Tibial artery (tissue), 4 donors: ENCODE measurements around the gene ASIC4.
A peak's percentile ranks its signal among the peaks of the same experiment; 100 is the strongest.

Experiments
- DNase-seq, 2 donors: peaks; one replicate each; pipeline ENCODE4 v3.0.0-alpha.2; 2019
- H3K27ac ChIP-seq, 2 donors: fragments of 200-600 bp; sonication (generic) in 1 of 2; 1 replicate in 1 of 2; 2 replicates in 1 of 2; pipeline ENCODE4 v1.5.1; 2018 to 2019; ENCODE audit warnings: mild to moderate bottlenecking in 1 of 2
- H3K27me3 ChIP-seq, 2 donors: fragments of 200-600 bp; sonication (generic) in 1 of 2; one replicate each; pipeline versions ENCODE4 v1.5.1 to v1.6.0; 2016 to 2019
- H3K36me3 ChIP-seq, 3 donors: fragments of 200-600 bp; sonication (generic) in 2 of 3; one replicate each; pipeline ENCODE4 v1.5.1; 2016 to 2019; ENCODE audit warnings: mild to moderate bottlenecking in 2 of 3
- H3K4me1 ChIP-seq, 4 donors: fragments of 200-600 bp; sonication (generic) in 2 of 4; 1 replicate in 3 of 4; 2 replicates in 1 of 4; pipeline ENCODE4 v1.5.1; 2016 to 2019
- H3K4me3 ChIP-seq, 2 donors: fragments of 200-600 bp; sonication (generic) in 1 of 2; 1 replicate in 1 of 2; 2 replicates in 1 of 2; pipeline ENCODE4 v1.5.1; 2018 to 2019; ENCODE audit warnings: mild to moderate bottlenecking in 2 of 2
- H3K9me3 ChIP-seq, 3 donors: fragments of 200-600 bp; sonication (generic) in 1 of 3; one replicate each; pipeline ENCODE4 v1.5.1; 2016 to 2019
- intact Hi-C: fragments of 100-400 bp; cut with DNase I; formaldehyde crosslinking; loops from one replicate; pipeline ENCODE4 v1.15.0; 2023; ENCODE audit warnings: low total_unique reads
- TF ChIP-seq, protein P1 (sequence below), 2 experiments: fragments of 200-600 bp in 1 of 2; fragments of 450-650 bp in 1 of 2; IDR thresholded peaks; one replicate each; pipeline ENCODE4 v1.5.1; 2017 to 2019; ENCODE audit warnings: antibody characterized with exemption in 2 of 2, mild to moderate bottlenecking in 1 of 2, moderate library complexity in 1 of 2

The ASIC4 gene

DNA sequence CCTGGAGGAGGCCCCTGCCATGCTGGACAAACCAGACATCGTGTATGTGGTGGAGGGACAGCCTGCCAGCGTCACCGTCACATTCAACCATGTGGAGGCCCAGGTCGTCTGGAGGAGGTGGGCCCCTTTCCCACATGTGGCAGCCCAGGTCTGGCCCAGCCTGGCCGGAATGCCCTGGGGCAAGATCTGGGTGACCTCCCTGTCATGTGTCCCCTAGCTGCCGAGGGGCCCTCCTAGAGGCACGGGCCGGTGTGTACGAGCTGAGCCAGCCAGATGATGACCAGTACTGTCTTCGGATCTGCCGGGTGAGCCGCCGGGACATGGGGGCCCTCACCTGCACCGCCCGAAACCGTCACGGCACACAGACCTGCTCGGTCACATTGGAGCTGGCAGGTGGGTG is 40.8 kb upstream of the ASIC4 start:
- intact Hi-C loops, result no loop called here
- Histone ChIP-seq H3K27me3 (no peaks in the 10 kb centered on the region), H3K4me3 (no peak overlapping the region), H3K36me3 (peaks cover 84 to 94% (median 88%) of the 10 kb centered on the region in 3 donors), H3K4me1 (peaks cover 0 to 51% (median 11%) of the 10 kb centered on the region in 4 donors), H3K27ac (peak overlapping the region; percentile 96 to 97), H3K9me3 (no peaks in the 10 kb centered on the region)
- TF ChIP-seq, protein P1, sequence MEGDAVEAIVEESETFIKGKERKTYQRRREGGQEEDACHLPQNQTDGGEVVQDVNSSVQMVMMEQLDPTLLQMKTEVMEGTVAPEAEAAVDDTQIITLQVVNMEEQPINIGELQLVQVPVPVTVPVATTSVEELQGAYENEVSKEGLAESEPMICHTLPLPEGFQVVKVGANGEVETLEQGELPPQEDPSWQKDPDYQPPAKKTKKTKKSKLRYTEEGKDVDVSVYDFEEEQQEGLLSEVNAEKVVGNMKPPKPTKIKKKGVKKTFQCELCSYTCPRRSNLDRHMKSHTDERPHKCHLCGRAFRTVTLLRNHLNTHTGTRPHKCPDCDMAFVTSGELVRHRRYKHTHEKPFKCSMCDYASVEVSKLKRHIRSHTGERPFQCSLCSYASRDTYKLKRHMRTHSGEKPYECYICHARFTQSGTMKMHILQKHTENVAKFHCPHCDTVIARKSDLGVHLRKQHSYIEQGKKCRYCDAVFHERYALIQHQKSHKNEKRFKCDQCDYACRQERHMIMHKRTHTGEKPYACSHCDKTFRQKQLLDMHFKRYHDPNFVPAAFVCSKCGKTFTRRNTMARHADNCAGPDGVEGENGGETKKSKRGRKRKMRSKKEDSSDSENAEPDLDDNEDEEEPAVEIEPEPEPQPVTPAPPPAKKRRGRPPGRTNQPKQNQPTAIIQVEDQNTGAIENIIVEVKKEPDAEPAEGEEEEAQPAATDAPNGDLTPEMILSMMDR (IDR thresholded peaks at IDR 0.05), result no peak
- no peak for DNase-seq

DNA sequence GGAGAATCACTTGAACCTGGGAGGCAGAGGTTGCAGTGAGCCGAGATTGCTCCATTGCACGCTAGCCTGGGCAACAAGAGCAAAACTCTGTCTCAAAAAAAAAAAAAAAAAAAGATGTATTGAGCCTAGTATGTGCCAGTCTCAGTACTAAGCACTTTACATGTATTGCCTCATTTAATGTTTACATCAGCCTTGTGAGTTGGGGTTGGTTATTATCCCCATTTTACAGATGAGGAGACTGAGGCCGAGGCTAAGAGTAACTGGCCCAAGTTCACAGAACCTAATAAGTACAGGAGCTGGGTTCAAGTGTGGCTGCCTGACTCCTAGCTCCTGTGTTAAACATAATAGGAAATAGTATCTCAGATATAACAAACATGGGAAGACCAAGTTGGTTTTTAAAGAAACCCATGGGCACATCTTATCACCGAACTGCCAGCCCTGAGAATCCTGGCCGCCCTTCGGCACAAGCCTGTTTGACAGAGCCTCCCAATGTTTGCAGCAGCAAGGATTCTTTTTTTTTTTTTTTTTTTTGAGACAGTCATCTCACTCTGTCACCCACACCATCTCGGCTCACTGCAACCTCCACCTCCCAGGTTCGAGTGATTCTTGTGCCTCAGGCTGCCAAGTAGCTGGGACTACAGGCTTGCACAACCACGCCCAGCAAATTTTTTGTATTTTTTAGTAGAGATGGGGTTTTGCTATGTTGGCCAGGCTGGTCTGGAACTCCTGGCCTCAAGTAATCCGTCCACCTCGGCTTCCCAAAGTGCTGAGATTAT is 39.8 kb upstream of the ASIC4 start:
- intact Hi-C loops, result no loop called here
- TF ChIP-seq, protein P1 (IDR thresholded peaks at IDR 0.05), result no peak
- peaks cover 0 to 42% (median 8%) of the 10 kb centered on the region in 4 donors for H3K4me1 ChIP-seq
- H3K36me3 ChIP-seq, result peaks cover 84 to 94% (median 88%) of the 10 kb centered on the region in 3 donors
- DNase-seq, result no peak
- peak overlapping the region; percentile 76 to 96 for H3K27ac ChIP-seq
- H3K9me3 ChIP-seq, result no peaks in the 10 kb centered on the region
- no peak overlapping the region for H3K4me3 ChIP-seq
- no peaks in the 10 kb centered on the region for H3K27me3 ChIP-seq

DNA sequence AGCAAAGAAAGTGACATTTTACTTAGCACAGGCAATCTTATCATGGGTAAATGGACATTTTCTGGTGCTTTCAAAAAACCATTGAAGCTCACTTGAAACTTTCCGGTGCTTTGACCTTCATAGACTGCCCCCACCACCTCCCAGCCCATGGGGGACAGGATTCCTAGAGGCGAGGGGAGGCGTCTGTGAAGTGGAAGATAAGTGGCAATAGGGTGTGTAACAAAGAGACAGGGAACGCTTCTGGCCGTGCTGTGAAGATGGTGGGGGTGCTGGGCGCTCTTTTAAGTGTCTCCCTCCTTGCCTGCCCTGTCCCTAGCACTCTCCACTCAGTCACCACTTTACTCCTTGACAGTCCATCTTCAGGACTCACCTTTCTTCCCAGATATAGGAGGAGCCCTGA is 39.0 kb upstream of the ASIC4 start:
- H3K9me3 ChIP-seq, result no peaks in the 10 kb centered on the region
- TF ChIP-seq, protein P1 (IDR thresholded peaks at IDR 0.05), result no peak
- no peaks in the 10 kb centered on the region for H3K27me3 ChIP-seq
- H3K4me3 ChIP-seq, result no peak overlapping the region
- H3K4me1 ChIP-seq, result peaks cover 0 to 38% (median 8%) of the 10 kb centered on the region in 4 donors
- intact Hi-C loops, result no loop called here
- H3K27ac ChIP-seq, result peak overlapping the region; percentile 76 to 96
- no peak for DNase-seq
- H3K36me3 ChIP-seq, result peaks cover 84 to 94% (median 88%) of the 10 kb centered on the region in 3 donors

DNA sequence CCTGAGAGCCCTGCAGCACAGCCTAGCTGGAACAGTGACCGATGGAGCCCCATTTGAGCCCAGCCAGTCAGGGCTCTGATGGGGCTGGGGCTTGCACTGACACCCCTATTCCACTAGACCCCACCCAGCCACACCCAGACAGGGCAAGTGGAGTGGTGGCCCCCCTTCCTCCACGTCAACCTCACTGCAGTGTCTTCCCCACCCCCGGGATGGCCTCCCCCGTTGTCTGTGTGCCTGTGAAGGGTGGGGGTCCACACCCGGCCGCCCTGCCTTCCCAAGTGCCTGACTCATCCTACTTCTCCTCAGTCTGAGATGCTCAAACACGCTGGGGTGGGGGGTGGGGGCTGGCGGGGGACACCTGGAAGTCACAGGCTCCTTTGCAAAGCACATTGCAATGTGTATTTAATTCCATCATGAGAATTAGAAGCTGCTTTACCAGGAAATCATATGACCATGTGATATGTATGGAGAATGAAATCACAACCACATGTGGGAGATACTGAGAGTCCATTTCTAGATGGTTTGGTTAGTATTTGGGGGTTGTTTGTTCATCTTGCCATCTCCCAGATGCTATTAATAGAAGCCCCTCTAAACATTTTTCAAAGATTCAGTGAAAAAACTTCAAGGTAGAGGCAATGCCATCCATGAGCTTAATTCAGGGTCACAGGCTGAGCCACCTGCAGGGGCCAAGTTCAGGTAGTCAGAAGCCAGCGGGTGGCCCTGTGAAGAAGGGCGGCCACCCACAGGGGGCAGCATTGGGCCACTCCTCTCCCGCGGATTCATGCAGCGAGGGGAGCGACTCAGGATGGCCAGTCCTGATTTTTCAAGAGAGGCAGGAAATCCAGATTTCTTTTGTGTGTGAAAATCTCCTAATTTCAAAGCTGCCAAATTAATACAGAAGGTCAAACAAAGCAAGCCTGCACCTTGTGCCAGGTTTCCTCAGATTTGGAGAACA is 38.3 kb upstream of the ASIC4 start:
- DNase-seq, result peak; percentile 57 to 87
- Histone ChIP-seq H3K4me3 (no peak overlapping the region), H3K4me1 (peaks cover 0 to 38% (median 8%) of the 10 kb centered on the region in 4 donors), H3K27ac (peak overlapping the region; percentile 76 to 96), H3K27me3 (no peaks in the 10 kb centered on the region), H3K9me3 (no peaks in the 10 kb centered on the region), H3K36me3 (peaks cover 86 to 94% (median 88%) of the 10 kb centered on the region in 3 donors)
- intact Hi-C loops, result loop anchor here (2.0 kb wide), 1 partner anchor 53 kb away; no protein-coding TSS in a partner anchor
- TF ChIP-seq, protein P1 (IDR thresholded peaks at IDR 0.05), result peak; percentile 88 to 94

DNA sequence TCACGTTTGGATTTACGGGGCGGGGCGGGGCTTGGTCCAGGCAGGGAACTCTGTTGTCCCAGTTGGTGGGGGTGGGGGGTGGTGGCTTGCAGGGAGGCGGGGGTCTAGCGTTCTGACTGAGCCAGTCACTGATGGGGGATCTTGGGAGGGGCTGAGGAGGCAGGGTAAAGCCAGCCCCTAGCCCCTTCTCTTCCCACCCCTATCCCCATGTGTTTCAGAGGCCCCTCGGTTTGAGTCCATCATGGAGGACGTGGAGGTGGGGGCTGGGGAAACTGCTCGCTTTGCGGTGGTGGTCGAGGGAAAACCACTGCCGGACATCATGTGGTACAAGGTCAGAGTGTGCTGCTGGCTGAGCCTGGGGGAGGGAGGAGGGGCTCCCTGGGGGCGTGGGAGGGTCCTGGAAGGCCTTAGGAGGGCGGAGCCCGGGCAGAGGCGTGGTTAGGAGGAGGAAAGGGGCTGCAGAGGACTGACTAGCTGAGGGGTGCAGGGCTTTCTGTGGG is 37.6 kb upstream of the ASIC4 start:
- Histone ChIP-seq H3K27ac (peak overlapping the region; percentile 76 to 96), H3K36me3 (peaks cover 86 to 94% (median 88%) of the 10 kb centered on the region in 3 donors), H3K9me3 (no peaks in the 10 kb centered on the region), H3K4me1 (peaks cover 0 to 38% (median 8%) of the 10 kb centered on the region in 4 donors), H3K4me3 (no peak overlapping the region), H3K27me3 (no peaks in the 10 kb centered on the region)
- intact Hi-C loops, result loop anchor here (2.0 kb wide), 1 partner anchor 52 kb away; no protein-coding TSS in a partner anchor
- DNase-seq, result no peak
- TF ChIP-seq, protein P1 (IDR thresholded peaks at IDR 0.05), result no peak
